GM12874 (cell line): ENCODE results near the gene SPOCK2.

Experiments used
- CTCF ChIP-seq: IDR thresholded peaks from 2 replicates; pipeline ENCODE4 v1.5.1; 2011; ENCODE audit warnings: low read depth, mild to moderate bottlenecking, control low read depth, low read length, moderate library complexity; ENCODE audit not compliant: insufficient read depth

SPOCK2 gene

GRCh38 chr10:72058989-72059842 lies 29.1 kb downstream of the SPOCK2 start:
- TF ChIP-seq CTCF: no peak

GRCh38 chr10:72058347-72058898 lies 29.9 kb downstream of the SPOCK2 start:
- no peak for TF ChIP-seq CTCF

GRCh38 chr10:72056932-72057751 lies 31.2 kb downstream of the SPOCK2 start:
- TF ChIP-seq CTCF: no peak

- no peak for TF ChIP-seq CTCF
Measured at GRCh38 chr10:72056113-72056512, 32.2 kb downstream of the SPOCK2 start.

- no peak for TF ChIP-seq CTCF
Measured at GRCh38 chr10:72053690-72054089, 34.7 kb downstream of the SPOCK2 start.

- TF ChIP-seq CTCF: no peak
Measured at GRCh38 chr10:72050873-72051272, 37.5 kb downstream of the SPOCK2 start.

- no peak for TF ChIP-seq CTCF
Measured at GRCh38 chr10:72049969-72050781, 38.2 kb downstream of the SPOCK2 start.
